Mesothelial cell of epicardium (in vitro differentiated cells): Measurements from ENCODE around the gene ABR. TPM values are rescaled to one million over a fixed set of nuclear protein-coding genes. Genes with fewer than 3 reads are reported as not detected.
A peak's percentile ranks its signal among the peaks of the same experiment; 100 is the strongest.

Experiments
- DNase-seq, 2 experiments: peaks; one replicate each; pipeline ENCODE4 v3.0.0; 2021; ENCODE audit warnings: low spot score in 2 of 2; ENCODE audit not compliant: unreplicated experiment in 2 of 2
- H3K27ac Mint-ChIP-seq: 2 replicates; pipeline ENCODE4 v1.8.0; 2021; ENCODE audit warnings: mixed read lengths
- H3K27me3 Mint-ChIP-seq: 2 replicates; pipeline ENCODE4 v1.8.0; 2021; ENCODE audit warnings: low read depth, mixed read lengths
- H3K36me3 Mint-ChIP-seq: 2 replicates; pipeline ENCODE4 v1.8.0; 2021; ENCODE audit warnings: mixed read lengths
- H3K4me1 Mint-ChIP-seq: 2 replicates; pipeline ENCODE4 v1.8.0; 2021; ENCODE audit warnings: mixed read lengths
- H3K4me3 Mint-ChIP-seq: 2 replicates; pipeline ENCODE4 v1.8.0; 2021; ENCODE audit warnings: mild to moderate bottlenecking, moderate library complexity, mixed read lengths
- H3K9me3 Mint-ChIP-seq: 2 replicates; pipeline ENCODE4 v1.8.0; 2021; ENCODE audit warnings: mixed read lengths
- CTCF ChIP-seq: fragments of 200-600 bp; sonication (generic); IDR thresholded peaks from one replicate; pipeline ENCODE4 v1.5.0; 2021; ENCODE audit warnings: antibody characterized with exemption; ENCODE audit not compliant: unreplicated experiment
- total RNA-seq: library from RNA; stranded (reverse); gene quantifications from 3 replicates; pipeline ENCODE4 v1.2.1, GENCODE V29; 2021

The ABR gene
- total RNA-seq, 1 donor from 2014 or later: 70.1 TPM

- no peak for DNase-seq
- H3K4me1 Mint-ChIP-seq: no peaks in the 10 kb centered on the region
- H3K36me3 Mint-ChIP-seq: peaks cover 28% of the 10 kb centered on the region
- no peak overlapping the region for H3K4me3 Mint-ChIP-seq
- no peak for TF ChIP-seq CTCF
- peak overlapping the region; percentile 4 for H3K27ac Mint-ChIP-seq
- H3K27me3 Mint-ChIP-seq: no peaks in the 10 kb centered on the region
- no peaks in the 10 kb centered on the region for H3K9me3 Mint-ChIP-seq
Measured at GRCh38 chr17:1056761-1057160, 123.0 kb downstream of the ABR start.

GRCh38 chr17:1055751-1056645, 123.8 kb downstream of the ABR start:
- Mint-ChIP-seq H3K36me3 (peaks cover 23% of the 10 kb centered on the region), H3K9me3 (no peaks in the 10 kb centered on the region), H3K27me3 (no peaks in the 10 kb centered on the region), H3K27ac (no peak overlapping the region), H3K4me3 (no peak overlapping the region), H3K4me1 (no peaks in the 10 kb centered on the region)
- peak; percentile 88 for TF ChIP-seq CTCF
- peak in 1 of 2 experiments; percentile 77 for DNase-seq

- H3K9me3 Mint-ChIP-seq: no peaks in the 10 kb centered on the region
- H3K27ac Mint-ChIP-seq: no peak overlapping the region
- TF ChIP-seq CTCF: no peak
- peaks cover 23% of the 10 kb centered on the region for H3K36me3 Mint-ChIP-seq
- no peak for DNase-seq
- H3K4me1 Mint-ChIP-seq: no peaks in the 10 kb centered on the region
- H3K27me3 Mint-ChIP-seq: no peaks in the 10 kb centered on the region
- H3K4me3 Mint-ChIP-seq: no peak overlapping the region
Measured at GRCh38 chr17:1055231-1055630, 124.5 kb downstream of the ABR start.

- H3K27me3 Mint-ChIP-seq: no peaks in the 10 kb centered on the region
- no peak for DNase-seq
- no peaks in the 10 kb centered on the region for H3K4me1 Mint-ChIP-seq
- H3K4me3 Mint-ChIP-seq: no peak overlapping the region
- no peaks in the 10 kb centered on the region for H3K9me3 Mint-ChIP-seq
- peaks cover 25% of the 10 kb centered on the region for H3K36me3 Mint-ChIP-seq
- TF ChIP-seq CTCF: no peak
- no peak overlapping the region for H3K27ac Mint-ChIP-seq
Measured at GRCh38 chr17:1054656-1055055, 125.1 kb downstream of the ABR start.

- Mint-ChIP-seq H3K4me1 (peaks cover 1% of the 10 kb centered on the region), H3K27me3 (no peaks in the 10 kb centered on the region), H3K9me3 (no peaks in the 10 kb centered on the region), H3K36me3 (peaks cover 19% of the 10 kb centered on the region), H3K4me3 (no peak overlapping the region), H3K27ac (no peak overlapping the region)
- no peak for DNase-seq
- no peak for TF ChIP-seq CTCF
Measured at GRCh38 chr17:1053661-1054360, 126.0 kb downstream of the ABR start.
